T-helper 2 cell treated with Interferon-gamma antibody and Interleukin-4, amounts not matched to agents 5 μg/mL and 100 μg/mL, for 36 hours (primary cell): ENCODE measurements around the gene GLTPD2.

Experiments
- DNase-seq: peaks from one replicate; pipeline ENCODE4 v3.0.0; 2021; ENCODE audit warnings: low spot score
- H3K27ac Mint-ChIP-seq: one replicate; pipeline ENCODE4 v1.8.0; 2021; ENCODE audit warnings: mild to moderate bottlenecking, mixed read lengths
- H3K27me3 Mint-ChIP-seq: one replicate; pipeline ENCODE4 v1.8.0; 2021; ENCODE audit warnings: low read depth, mixed read lengths
- H3K36me3 Mint-ChIP-seq: one replicate; pipeline ENCODE4 v1.8.0; 2021; ENCODE audit warnings: low read depth, mixed read lengths
- H3K4me1 Mint-ChIP-seq: one replicate; pipeline ENCODE4 v1.8.0; 2021; ENCODE audit warnings: low read depth, mixed read lengths
- H3K4me3 Mint-ChIP-seq: one replicate; pipeline ENCODE4 v1.8.0; 2022; ENCODE audit warnings: mild to moderate bottlenecking, moderate library complexity, mixed read lengths
- H3K9me3 Mint-ChIP-seq: one replicate; pipeline ENCODE4 v1.8.0; 2021; ENCODE audit warnings: mixed read lengths

Gene GLTPD2

DNA sequence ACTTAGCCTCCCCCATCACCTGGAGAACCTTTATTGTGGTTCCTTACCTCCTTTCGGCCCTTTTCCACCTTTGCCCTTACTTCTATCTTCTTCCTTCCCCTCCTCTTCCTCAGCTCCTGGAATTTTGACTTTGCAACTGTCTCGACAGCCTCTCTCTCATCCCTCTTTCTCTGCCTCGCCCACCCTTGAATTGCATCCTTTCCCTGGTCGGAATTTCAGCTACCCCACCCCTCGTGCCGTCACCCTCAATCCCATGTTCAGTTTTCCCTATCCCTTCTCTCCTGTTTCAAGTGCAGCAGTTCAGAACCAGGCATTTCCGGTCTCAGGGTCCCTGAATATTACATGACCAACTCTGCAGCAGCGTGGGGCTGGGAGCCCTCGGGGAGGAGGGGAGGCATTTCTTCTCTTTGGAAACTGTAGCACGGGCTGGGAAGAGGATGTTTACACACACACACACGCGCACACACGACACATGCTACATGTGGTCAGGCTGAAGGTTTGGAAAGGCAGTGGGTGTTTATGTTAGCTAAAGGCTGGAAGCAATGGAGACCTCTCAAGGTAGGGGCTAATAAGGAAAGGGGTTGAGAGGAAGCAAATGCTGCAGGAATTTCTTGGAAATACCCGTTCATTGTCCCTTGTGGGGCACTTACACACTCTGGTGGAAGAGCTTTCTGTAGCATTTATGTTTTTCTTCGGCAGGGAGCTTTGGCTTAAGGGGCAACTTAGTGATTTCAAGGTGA lies 45.3 kb downstream of the GLTPD2 start:
- Mint-ChIP-seq H3K4me1 (peaks cover 33% of the 10 kb centered on the region), H3K27me3 (no peaks in the 10 kb centered on the region), H3K27ac (peak overlapping the region; percentile 70), H3K4me3 (peak overlapping the region; percentile 95), H3K36me3 (peaks cover 7% of the 10 kb centered on the region), H3K9me3 (no peaks in the 10 kb centered on the region)
- no peak for DNase-seq

DNA sequence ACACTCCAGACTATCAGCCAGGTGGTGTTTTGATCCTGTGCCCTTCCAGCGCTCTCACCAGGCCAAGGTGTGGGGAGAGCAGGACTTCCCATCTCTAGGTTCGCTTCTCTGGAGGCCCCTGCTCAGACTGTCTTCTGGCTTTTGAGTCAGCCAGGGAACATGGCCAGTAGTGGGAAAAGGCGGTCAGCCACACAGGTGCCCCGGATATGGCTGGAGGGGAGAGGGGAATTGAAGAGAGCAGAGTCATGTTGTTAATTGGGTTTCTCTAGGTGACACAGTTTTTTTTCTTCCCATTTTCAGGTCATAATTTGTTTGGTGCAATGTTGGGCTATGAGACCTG lies 45.9 kb downstream of the GLTPD2 start:
- Mint-ChIP-seq H3K27me3 (no peaks in the 10 kb centered on the region), H3K27ac (peak overlapping the region; percentile 70), H3K4me1 (peaks cover 39% of the 10 kb centered on the region), H3K9me3 (no peaks in the 10 kb centered on the region), H3K4me3 (peak overlapping the region; percentile 95), H3K36me3 (peaks cover 11% of the 10 kb centered on the region)
- DNase-seq, result no peak

DNA sequence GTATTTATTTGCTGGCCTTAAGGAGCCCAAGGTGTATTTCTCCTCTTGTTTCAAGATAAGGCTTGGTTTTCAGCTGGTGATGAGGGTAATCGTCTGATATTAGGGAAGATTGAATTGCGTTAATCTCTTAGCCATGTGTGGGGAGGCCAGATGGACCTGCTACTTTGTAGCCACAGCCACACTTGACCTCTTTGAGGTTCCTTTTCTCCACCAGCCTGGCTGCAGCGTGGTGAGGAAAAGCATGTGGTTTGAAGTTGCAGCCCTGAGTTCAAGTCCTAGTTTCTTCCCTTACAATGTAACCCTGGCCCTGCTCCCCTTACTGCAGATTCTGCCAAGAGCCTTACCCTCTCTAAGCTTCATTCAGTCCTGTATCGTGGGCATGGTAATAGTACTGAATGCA lies 47.5 kb downstream of the GLTPD2 start:
- Mint-ChIP-seq H3K4me3 (peak overlapping the region; percentile 95), H3K27ac (peak overlapping the region; percentile 42), H3K9me3 (no peaks in the 10 kb centered on the region), H3K4me1 (peaks cover 53% of the 10 kb centered on the region), H3K27me3 (no peaks in the 10 kb centered on the region), H3K36me3 (peaks cover 11% of the 10 kb centered on the region)
- DNase-seq, result no peak

DNA sequence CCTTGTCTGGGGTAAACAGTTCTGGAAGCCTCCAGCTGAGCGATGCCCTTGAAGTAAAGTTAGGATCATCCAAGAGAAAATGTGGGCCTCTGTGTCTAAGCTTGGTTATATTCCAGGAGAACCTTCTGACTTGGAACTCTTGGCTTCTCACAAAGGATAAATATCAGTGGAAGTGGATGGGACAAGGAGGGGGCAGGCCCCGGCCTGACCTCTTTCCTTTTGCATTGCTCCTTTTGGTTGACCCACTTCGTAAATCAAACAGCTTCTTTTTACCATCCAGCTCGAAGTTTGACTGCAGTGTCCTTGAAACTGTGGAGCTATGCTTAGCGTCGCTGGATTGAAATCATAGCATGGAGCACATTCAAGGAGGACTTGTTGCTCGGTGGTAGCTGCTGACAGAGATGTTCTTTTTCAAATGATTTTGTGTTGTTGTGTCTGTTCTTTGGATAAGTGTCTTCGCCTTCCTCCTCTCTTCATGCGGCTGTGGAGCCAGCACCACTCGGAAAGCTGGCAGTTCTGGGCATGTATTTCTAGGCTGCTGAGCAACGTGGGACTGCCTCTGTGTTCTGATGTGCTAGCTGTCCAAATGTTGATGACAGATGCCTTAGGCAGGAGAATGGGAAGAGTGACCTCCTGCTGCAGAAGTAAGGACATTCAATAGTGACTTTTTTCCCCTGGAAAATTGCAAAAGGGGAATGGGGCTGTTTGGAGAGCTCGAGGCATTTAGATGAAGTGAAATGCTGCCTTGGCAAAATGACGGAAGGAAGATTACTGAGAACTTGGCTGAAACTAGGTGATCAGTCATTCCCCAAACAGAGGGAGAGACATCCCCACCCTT lies 48.9 kb downstream of the GLTPD2 start:
- Mint-ChIP-seq H3K36me3 (peaks cover 11% of the 10 kb centered on the region), H3K4me1 (peaks cover 57% of the 10 kb centered on the region), H3K27ac (no peak overlapping the region), H3K9me3 (no peaks in the 10 kb centered on the region), H3K27me3 (no peaks in the 10 kb centered on the region), H3K4me3 (no peak overlapping the region)
- no peak for DNase-seq

DNA sequence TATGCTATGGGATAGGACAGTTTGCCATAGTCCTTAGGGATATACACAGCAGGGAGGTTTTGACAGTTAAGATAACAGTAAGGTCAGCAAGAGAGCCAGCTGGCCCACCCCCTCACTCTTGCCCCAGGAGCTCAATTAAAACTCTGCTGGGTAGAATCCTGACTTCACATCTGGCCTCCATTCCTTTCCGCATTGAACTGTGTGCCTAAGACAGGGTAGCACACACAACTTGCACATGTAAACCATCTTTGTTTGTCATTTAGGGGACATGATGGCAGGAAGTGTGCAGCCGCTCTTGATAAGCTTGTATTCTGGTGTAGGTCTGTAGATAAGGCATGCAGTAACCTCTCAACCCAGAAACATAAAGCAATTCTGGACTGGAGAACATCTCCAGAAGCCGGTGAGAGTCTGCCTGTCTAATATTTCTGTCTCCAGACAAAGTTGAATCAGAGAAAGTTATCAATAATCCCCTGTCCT lies 49.6 kb downstream of the GLTPD2 start:
- H3K4me1 Mint-ChIP-seq, result peaks cover 55% of the 10 kb centered on the region
- H3K36me3 Mint-ChIP-seq, result peaks cover 12% of the 10 kb centered on the region
- H3K27ac Mint-ChIP-seq, result no peak overlapping the region
- no peak overlapping the region for H3K4me3 Mint-ChIP-seq
- no peak for DNase-seq
- no peaks in the 10 kb centered on the region for H3K9me3 Mint-ChIP-seq
- H3K27me3 Mint-ChIP-seq, result no peaks in the 10 kb centered on the region

DNA sequence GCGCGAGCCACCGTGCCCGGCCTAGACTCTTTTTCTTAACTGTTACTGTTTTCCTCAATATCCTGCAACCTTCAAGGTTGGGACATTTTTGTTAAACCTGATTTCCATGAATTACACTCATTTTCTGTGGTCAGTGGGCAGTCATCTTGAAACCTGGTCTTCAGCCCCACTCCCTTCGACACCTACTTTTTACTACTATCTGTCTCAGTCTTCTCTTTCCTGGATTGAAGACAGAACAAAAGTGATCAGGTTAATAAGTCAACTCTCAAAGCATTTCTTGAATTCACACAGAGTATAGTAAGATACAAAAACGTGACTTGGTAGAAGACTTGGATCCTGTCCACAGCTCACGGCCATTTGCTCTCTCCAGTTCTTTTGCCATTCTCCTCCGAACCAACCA lies 50.5 kb downstream of the GLTPD2 start:
- DNase-seq, result no peak
- no peak overlapping the region for H3K27ac Mint-ChIP-seq
- H3K9me3 Mint-ChIP-seq, result no peaks in the 10 kb centered on the region
- H3K36me3 Mint-ChIP-seq, result peaks cover 12% of the 10 kb centered on the region
- no peaks in the 10 kb centered on the region for H3K27me3 Mint-ChIP-seq
- no peak overlapping the region for H3K4me3 Mint-ChIP-seq
- H3K4me1 Mint-ChIP-seq, result peaks cover 50% of the 10 kb centered on the region
